ENCODE results near the gene MARCHF5.

MARCHF5 gene
- total RNA-seq = 24.6 to 48.3 (median 29.3) reads per million in 4 experiments

GRCh38 chr10:92290837-92291615 lies at the start of gene MARCHF5, which contains the start of gene CPEB3:
TSS of gene MARCHF5 (plus strand) at chr10:92291167. CDS start at chr10:92291495, 328 bp downstream.
TSS of gene CPEB3 (minus strand) at chr10:92291078. CDS start at chr10:92240350, 50,728 bp downstream.
- peak; percentile 81 for DNase-seq

GRCh38 chr10:92241501-92241900 lies 49.5 kb upstream of the MARCHF5 start:
- no peak for DNase-seq

GRCh38 chr10:92242380-92242779 lies 48.6 kb upstream of the MARCHF5 start:
- DNase-seq = no peak

DNA sequence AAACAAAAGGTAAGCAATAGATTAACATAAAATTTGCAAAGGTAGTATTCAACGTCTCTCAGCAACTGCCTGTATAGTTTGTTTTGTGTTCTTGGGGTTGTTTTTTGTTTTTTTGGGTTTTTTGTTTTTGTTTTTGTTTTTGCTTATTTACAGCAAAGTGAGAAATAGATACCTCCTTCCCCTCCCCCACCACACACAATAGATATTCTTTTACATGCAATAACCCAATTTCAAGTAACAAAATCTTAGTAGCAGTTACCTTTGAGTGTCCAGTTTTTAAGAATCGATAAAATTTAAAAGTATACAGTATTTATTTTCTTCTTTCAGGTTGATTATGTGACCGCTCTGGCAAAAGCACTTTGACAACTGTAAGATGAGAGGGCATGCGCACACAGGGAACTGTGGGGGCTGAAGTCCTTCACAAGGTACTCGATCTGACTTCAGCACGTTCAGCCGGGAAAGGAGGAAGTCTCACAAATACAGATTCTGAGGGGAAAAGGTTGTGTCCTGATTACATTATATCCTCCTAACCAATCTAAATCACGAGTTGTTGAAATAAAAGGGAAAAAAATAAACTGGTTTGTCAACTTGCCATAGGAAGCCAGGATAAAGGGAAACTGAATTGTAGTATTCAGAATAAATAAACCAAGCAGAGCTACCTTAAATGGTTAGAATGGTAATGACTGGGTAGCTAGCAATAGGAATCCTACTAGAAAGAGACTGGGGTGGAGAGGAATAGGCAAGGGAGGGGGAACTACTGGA lies 47.9 kb upstream of the MARCHF5 start:
- peak; percentile 6 for DNase-seq

- no peak for DNase-seq
These were observed 46.2 kb upstream of the MARCHF5 start for GRCh38 chr10:92244796-92245195.

- DNase-seq = no peak
These were observed 42.4 kb upstream of the MARCHF5 start for GRCh38 chr10:92248566-92248965.

DNA sequence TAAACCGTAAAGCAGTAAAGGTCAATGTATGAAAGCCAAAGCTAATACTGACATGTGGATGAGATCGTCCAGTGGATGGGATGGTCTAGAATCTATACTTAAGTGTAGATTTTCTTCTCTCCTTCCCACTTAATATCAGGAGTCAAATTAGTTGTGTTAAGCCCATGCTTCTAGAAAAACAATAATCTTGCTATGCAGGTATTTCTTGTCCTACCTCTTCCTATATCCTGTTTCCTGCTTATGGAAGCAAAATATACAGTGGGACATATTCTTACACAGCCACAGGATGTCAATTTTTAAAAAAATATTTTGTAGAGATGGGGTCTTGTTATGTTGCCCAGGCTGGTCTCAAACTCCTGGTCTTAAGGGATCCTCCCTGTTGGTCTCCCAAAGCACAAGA lies 27.6 kb upstream of the MARCHF5 start:
- DNase-seq = no peak

DNA sequence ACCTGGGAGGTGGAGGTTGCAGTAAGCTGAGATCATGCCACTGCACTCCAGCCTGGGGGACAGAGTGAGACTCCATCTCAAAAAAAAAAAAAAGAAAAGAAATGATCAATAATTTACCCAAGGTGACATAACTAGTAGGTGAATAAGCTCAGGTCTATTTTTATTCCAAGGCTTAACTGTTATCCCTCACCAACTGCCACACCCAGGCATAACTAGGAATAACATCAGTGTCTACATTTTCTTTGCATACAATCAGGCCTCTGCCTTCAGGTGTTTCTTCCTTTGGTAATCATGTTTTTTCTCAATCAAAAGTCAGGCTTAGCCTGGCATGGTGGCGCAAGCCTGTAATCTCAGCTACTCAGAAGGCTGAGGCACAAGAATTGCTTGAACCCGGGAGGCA lies 26.7 kb upstream of the MARCHF5 start:
- no peak for DNase-seq

DNA sequence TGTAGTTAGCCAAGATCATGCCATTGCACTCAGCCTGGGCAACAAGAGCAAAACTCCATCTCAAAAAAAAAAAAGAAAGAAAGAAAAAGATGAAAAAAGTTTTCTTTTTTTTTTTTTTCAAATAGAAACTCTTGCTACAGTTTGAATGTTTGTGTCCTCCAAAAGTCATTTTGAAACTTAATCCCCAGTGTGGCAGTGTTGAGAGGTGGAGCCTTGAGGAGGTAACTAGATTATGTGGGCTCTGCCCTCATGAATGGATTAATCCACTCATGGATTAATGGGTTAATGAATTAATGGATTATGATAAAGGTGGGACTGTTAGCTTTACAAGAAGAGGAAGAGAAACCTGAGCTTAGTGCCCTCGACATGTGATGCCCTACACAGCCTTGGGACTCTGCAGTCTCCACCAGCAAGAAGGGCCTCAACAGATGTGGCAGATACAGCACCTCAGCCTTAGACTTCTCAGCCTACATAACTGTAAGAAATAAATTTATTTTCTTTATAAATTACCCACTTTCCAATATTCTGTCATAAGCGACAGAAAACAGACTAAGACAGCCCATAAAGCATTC lies 25.2 kb upstream of the MARCHF5 start:
- no peak for DNase-seq

- no peak for DNase-seq
These were observed 23.6 kb upstream of the MARCHF5 start for GRCh38 chr10:92267343-92267742.

GRCh38 chr10:92268748-92269147 lies 22.2 kb upstream of the MARCHF5 start:
- no peak for DNase-seq

DNA sequence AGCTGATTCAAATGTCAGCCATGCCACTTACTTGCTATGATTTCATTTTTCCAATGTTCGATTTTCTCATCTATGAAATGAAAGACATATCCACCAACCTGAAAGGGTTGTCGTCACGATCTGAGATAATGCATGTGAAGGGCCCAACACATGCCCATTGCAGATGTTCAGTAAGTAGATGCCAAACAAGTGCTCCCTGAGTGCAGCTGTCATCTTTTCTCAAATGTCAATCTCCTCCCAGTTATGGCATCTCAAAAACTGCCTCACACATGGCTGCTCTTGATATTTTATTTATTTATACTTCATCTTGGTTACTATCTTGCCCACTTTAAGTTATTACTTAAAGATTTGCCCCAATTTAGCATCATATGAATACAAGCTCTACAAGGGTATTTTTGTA lies 16.9 kb upstream of the MARCHF5 start:
- DNase-seq = no peak

DNA sequence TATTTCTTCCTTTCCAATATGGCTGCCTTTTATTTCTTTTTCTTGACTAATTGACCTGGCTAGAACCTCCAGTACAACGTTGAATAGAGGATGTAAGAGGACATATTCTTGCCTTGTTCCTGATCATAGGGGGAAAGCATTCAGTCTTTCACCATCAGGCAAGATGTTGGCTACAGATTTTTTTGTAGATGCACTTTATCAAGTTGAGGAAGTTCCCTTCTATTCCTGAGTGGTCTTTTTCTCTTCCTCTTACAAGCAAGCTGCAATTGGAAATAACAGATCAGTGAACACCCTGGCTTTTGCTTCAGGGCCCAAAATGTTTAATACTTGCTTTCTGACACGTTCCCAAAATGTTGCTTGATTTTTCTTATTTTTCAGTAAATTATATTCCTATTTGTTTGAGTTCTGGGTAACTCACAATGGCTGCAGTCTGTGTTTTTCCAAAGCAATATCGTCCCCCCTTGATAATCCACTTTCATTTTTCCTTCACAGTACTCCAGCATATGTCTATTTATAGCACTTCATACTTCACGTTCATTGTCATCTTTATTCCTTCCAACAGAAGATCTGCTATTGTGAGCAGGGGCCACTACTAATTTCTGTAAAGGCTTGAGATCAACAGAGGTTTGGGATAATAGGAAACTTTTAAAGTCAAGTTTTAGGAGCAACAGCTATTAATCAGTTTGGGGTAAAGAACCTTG lies 11.8 kb upstream of the MARCHF5 start:
- no peak for DNase-seq

- DNase-seq = no peak
These were observed 6.8 kb upstream of the MARCHF5 start for GRCh38 chr10:92284112-92284704.

- peak; percentile 26 for DNase-seq
These were observed 711 bp upstream of the MARCHF5 start for GRCh38 chr10:92290076-92290836.

DNA sequence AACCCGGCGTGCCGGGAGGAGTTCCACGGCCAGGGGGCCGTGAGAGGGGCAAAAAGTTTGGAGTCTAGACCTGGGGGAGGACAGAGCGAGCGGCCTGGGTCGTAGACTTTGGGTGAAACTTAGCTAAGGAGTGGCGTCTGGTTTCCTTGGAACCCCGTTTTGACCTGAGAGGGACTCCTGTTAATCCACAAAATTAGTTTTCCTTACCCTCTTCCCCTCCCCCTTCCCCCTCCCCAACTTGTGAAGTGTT lies 574 bp downstream of the MARCHF5 start:
- no peak for DNase-seq

DNA sequence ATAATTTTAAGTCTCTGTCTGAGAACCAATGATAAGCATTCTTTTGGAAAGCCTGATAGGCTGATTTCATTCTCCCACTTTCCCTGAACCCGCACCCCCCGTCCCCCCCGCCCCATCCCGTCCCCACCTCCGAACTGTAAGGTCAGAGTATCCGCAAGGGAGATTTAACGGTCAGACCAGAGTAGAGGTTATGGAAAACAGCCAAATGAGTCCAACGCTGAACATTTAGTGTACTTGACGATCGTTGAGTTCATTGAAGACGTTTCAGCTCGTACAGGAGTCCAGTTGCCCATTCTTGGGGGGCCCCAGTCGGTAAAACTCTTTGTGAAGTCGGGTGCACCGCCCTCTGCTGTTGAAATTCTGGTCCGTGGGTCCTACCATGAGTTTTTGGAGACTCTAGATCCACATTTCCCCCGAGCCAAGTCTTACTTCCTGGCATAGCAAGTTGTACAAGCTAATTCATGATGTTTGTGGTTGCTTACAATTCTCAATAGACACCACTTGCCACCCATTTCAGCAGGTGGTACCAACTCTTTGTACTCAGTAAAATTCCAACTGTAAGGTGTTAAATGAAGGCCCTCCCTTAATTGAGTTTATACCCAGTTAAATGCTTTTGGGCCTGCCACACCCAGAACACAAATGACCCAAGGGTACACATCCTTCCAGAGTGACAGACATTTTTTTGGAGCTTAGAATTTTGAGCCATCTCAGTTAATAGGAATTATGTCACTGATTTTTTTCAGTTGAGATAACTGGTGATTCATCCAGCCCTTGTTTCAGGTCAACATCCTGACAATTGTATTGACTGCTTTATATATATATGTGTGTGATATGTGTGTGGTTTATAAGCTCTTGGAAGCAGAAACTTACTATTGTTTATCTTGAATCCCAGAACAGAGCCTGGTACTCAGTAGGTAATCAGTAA lies 1.2 kb downstream of the MARCHF5 start:
- DNase-seq = no peak

- DNase-seq = no peak
These were observed 7.5 kb downstream of the MARCHF5 start for GRCh38 chr10:92298487-92298886.

- DNase-seq = no peak
These were observed 12.1 kb downstream of the MARCHF5 start for GRCh38 chr10:92303096-92303495.

- no peak for DNase-seq
These were observed 13.1 kb downstream of the MARCHF5 start for GRCh38 chr10:92304061-92304460.

Data from effector CD8-positive, alpha-beta T cell (primary cell).